GM19025 (cell line): ENCODE data around the gene CNST.
A peak's percentile ranks its signal among the peaks of the same experiment; 100 is the strongest.
"Not testable (repeated sequence)": the region's sequence is repeated elsewhere in the genome, so short reads cannot be mapped to it uniquely, and the experiment has no call there.

Experiments used
- ATAC-seq: cut with Tn5 transposase; IDR thresholded peaks from one replicate; pipeline ENCODE4 v1.9.1; 2021; ENCODE audit warnings: mild to moderate bottlenecking, low read depth, moderate library complexity; ENCODE audit not compliant: unreplicated experiment

CNST gene

DNA sequence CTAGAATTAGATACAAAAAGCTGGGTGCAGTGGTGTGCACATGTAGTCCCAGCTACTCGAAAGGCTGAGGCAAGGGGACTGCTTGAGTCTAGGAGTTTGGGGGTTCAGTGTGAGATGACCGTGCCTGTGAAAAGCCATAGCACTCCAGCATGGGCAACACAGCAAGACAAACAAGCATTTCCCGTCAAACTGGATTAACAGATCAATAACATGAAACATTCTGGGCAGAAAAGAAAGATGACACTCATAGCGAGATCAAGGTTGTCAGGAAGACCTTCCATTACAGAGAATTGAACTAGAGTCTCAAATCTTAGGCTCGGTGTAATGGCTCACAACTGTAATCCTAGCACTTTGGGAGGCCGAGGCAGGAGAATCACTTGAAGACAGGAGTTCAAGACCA is 14.1 kb upstream of the CNST start:
- no peak for ATAC-seq

DNA sequence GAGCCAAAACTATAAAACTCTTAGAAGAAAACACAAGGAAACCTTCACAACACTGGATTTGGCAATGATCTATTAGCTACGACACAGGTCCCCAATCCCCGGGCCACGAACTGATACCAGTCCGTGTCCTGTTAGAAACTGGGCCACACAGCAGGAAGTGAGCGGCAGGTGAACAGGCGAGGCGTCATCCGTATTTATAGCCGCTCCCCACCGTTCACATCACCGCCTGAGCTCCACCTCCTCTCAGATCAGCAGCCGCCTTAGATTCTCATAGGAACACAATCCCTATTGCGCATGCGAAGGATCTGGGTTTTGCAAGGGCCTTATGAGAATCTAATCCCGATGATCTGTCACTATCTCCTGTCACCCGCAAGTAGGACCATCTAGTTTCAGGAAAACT is 12.1 kb upstream of the CNST start:
- no peak for ATAC-seq

DNA sequence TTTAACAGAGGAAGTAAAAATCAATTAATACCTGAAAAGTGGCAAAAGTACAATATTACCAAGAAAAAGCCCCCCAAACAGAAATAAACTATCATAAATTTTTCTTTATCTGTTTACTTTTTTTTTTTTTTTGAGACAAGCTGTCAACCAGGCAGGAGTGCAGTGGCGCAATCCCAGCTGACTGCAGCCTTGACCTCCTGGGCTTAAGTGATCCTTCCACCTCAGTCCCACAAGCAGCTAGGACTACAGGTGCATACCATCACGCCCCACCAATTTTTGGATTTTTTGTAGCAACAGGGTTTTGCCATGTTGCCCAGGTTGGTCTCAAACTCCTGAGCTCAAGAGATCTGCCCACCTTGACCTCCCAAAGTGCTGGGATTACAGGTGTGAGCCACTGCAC is 8.2 kb upstream of the CNST start:
- ATAC-seq, result no peak

DNA sequence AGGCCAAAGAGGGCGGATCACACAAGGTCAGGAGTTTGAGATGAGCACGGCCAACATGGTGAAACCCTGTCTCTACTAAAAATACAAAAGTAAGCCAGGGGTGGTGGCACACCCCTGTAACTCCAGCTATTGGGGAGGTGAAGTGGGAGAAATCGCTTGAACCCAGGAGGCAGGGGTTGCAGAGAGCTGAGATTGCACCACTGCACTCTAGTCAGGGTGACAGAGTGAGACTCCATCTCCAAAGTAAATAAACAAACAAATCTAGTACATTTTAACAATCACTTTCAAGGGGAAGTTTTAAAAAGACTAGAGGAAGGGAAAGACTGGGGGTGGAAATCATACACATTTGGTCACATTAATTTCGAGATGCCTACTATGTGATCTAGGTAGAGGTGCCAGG is 6.9 kb upstream of the CNST start:
- ATAC-seq, result no peak

DNA sequence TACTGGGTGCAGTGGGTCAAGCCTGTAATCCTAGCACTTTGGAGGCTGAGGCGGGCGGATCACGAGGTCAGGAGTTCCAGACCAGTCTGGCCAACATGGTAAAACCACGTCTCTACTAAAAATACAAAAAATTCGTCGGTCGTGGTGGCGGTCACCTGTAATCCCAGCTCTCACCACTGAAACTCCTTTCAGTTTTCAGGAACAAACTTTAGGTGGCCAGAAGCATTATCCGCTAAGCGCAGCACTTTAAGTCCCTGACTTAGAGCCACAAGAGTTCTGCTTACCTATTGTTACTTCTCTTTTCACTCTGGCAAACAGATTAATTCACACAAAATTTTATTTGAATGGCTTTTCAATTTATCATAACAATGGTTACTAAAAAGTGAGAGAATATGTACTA is 5.4 kb upstream of the CNST start:
- ATAC-seq, result not testable (repeated sequence)

DNA sequence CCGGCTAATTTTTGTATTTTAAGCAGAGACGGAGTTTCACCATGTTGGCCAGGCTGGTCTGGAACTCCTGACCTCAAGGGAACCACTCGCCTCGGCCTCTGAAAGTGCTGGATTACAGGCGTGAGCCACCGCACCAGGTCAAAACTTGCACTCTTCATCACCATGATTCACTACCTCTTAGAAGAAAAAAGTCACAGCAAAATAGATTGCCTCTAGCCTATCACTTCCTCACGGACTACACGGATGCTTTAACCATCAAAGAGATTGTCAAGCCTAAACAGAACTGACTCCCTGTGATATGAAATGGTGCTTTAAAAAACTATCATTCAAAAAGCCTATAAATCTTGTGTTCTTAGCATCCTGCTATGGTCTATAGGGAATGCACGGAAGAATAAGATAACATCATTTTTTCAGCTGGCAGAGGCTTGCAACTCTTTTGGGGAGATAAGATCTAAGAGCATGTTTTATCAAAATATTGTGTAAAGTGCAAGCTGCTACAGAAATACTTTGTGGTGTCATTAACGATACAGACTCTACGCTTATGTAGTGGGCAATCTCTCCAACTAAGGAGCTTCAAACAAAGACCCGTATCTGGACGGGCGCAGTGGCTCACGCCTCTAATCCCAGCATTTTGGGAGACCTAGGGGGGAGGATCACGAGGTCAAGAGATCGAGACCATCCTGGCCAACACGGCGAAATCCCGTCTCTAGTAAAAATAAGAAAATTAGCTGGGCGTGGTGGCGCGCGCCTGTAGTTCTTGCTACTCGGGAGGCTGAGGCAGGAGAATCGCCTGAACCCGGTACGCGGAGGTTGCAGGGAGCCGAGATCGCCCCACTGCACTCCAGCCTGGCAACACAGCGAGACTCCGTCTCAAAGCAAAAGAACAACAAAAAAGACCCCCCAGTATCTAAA is 1.2 kb upstream of the CNST start:
- ATAC-seq, result no peak

DNA sequence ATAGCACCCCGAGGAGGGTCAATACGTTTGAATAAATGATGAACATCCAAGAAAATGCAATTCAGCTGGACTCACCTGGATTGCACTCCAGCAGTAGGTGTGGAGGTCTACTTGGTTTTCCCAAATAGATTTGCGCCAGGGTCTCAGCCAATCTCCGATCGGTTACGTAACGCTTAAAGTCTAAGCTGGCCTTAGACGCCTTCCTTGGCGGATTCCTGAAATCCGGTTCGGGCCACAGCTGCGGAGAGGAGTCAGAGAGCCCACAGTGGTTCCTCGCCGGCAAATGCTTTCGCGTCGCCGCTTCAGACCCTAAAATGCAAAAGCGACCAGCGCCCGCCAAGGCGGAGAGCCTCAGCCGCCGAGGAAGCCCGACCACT is 517 bp upstream of the CNST start:
- ATAC-seq, result no peak

DNA sequence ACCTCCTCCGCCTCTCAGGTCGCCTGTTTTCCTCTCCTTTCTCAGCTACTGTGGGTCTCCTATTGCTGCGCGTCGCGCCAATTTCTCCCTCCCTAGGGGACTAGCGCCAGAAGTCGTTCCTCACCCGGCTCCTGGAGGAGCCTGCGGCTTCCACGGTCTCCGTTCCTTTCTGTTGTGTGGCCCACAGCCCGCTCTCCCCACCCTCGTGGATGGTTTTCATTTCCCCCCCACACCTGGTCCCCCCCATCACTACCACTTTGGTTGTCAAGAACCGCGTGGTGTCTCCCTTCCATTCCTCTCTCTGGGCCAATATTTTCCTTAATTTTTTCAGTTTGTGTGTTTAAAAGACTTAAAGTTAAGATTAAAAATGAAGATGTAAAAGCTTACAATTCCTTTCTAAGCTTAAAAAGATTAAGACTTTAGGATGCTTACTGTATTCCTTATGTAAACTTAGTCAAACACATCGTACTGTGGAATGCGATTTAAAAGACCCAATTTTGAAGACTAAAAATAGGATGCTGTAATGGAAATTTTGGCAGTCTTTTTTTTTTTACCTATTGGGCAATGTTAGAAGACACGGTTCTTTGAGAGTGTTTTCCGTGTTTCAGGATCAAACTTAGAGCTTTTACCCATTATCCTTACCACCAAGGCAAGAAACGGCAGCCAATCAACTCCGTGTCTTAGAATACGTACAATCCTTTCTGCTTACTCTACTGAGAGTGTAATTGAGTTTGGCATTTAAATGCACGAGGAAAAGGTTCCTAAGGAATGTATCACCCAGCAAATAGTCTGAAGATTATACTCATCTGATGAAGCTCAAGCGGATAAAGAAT is 773 bp downstream of the CNST start:
- ATAC-seq, result peak; percentile 6

DNA sequence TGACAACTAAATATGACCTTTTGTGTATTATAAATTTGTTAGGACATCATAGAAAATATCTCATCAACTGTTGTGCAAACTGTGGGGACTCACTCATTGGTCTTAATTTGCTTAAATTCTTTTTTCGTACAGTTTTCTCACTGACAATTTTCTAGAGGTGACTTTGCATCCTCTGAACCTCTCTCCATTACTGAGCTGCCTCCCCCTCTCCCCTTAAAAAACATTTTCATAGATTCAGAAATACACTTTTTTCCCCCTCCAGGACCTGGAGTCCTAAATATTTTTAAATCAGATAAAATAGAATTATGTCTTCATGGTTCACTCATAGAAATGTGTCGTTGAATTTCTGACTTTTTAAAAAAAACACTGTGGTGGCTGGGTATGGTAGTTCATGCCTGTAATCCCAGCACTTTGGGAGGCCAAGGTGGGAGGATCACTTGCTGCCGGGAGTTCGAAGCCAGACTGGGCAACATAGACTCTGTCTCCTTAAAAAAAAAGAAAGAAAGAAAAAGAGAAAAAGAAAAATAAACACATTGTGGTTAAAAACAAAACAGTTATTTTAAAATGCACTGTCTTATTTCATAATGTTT is 1.5 kb downstream of the CNST start:
- no peak for ATAC-seq

DNA sequence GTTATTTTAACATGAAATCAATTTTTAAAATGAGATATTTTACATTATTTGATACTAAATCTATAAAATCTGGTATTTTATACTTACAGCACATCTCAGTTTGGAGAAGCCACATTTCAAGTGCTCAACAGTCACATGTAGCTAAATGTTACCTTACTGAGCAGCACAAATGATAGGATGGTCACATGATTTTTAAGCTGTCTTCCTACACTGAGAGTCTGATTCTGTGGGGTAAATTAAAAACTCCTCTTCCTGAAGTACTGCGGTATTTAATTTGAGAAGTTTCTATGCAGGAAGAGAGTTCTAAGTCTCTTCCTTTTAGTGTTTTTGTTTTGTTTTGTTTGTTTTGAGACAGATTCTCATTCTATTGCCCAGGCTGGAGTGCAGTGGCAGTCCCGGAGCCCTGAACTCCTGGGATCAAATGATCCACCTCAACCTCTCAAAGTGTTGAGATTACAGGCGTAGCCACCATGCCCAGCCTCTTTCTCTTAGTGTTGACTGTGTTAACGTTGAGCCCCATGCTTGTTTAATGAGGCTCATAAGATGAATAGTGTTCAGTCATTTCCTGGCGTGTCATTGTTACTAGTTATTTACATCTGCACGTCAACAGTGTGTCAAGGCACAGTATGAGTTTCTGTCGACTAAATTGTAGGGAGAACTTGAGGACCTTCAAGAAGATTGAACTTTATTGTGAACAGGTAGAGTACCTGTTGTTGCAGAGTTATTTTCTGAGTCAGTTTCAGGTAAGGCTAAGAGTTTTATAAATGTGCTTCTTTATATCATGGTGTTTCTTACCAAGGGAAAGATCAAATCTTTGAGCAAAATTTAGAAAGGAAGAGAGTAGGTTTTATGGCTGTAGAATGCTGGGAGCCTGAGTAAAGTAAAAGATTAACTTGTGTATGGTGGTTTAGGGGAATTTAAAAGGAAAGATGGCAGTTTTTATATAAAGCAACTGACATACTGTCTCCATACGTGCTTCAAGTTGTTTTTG is 3.3 kb downstream of the CNST start:
- no peak for ATAC-seq

DNA sequence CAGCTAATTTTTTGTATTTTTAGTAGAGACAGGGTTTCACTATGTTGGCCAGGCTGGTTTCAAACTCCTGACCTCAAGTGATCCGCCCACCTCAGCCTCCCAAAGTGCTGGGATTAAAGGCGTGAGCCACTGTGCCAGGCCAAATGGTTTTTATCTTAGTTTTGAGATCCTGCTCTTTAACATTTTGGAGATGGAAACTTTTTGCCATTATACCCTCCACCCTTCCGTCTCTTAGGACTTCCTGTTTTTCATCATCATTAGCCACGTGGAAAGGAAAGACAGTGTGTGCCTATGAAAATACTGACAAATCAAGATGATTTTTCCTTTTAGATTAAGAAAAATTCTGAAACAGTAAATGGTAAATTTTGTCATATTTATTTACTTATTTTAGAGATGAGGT is 5.1 kb downstream of the CNST start:
- not testable (repeated sequence) for ATAC-seq

DNA sequence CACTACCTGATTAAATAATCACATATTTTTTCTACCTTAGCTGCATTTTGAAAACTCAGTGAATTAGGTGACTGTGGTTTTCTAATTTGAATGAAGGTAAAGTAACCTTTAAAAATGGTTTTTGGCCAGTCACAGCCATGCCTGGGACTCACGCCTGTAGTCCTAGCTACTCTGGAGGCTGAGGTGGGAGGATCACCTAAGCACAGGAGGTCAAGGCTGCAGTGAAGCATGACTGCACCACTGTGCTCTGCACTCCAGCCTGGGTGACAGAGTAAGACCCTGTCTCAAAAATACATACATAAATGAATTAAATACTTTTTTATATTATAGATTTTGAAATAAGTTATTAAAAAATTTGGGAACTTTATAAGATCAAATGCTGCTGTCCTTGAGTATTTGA is 5.7 kb downstream of the CNST start:
- no peak for ATAC-seq

DNA sequence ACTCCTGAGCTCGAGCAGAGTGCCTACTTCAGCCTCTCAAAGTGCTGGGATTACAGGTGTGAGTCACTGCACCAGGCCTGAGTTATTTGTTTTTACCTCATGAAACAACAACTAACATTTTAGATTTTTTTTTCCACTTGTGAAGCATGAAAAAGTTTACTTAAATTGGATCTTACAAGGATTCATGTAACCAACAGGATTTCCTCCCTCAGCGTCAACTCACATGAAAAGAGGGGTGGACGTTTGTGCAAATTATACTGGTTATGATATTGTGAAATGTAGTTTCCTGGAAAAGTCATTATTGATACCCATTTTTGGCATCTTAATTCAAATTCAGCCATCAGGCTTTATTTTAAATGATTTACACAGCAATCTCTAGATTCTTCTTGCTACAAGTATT is 6.5 kb downstream of the CNST start:
- ATAC-seq, result no peak

DNA sequence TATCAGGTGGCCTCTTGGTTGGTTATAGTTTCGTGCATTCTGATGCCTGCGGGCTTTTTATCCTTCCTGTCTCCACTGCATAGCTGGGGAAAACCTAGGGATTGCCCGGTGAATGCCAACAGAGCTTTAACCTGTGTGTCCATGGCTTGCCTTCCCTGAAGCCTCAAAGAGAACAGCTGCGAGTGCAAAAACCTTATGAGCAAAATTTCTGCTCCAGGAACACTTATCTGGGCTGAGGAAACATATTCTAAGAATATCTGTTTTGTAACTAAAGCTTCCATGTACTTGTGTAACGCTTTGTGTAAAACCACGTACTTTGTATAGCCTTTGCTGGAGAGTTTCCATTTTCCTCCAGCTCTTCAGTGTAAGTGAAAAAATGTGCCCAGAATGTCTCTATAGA is 7.2 kb downstream of the CNST start:
- no peak for ATAC-seq

DNA sequence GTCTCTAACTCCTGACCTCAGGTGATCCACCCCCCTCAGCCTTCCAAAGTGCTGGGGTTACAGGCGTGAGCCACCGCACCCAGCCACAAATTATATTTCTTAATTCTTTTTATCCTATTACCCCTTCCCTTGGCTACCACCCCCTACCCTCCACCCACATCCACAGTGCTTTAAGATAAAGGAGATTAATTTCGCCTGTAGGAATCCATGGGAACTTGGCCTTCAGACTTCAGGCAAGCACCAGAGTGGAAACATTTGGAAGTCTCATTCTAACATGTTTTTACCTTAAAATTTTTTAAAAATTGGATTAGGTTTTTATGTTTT is 10.4 kb downstream of the CNST start:
- ATAC-seq, result no peak

DNA sequence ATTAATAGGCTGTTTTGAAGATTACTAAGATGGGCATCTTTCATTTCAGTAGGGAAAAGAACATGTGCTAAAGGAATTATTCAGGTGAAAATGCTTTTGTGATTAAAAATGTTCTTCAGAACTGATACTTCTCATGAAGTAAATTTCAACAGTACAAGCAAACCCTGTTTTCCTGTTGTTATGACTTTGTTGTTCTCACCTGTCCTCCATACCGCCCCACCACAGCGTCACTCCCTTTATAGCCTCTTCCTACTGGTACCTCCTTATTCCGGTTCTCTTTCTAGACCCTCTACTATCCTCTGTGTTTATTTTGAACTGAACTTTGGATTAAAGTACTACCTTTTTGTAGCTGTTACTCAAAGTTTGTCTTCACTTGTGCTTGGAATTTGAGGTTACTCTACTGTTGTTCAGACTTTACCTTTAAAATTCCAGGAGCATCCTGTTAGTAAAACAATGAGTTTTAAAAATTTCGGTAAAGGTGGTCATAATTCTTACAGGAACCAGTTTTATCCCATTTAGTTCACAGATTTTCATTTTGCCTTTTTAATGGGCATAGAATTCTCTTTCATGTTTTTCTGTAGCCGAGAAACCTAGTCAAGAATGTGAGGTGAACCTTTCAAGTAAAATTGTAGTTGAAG is 10.9 kb downstream of the CNST start:
- ATAC-seq, result no peak

DNA sequence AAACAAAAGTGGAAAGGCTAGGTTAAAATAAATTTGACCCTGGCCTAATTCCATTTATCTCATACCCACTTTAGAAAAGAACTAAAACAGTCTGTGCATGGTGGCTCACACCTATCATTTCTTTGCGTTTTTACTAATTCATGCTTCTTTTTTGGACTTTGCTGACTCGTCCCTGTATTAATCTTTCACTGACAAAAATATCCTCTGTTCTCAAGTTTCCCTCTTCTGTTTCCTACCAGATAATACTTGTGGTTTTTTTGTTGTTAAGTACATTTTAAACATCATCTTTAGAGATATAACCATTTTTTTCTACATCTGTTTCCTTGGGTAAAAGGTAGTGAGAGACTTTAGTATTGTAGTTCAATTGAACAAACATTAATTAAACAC is 11.5 kb downstream of the CNST start:
- no peak for ATAC-seq

DNA sequence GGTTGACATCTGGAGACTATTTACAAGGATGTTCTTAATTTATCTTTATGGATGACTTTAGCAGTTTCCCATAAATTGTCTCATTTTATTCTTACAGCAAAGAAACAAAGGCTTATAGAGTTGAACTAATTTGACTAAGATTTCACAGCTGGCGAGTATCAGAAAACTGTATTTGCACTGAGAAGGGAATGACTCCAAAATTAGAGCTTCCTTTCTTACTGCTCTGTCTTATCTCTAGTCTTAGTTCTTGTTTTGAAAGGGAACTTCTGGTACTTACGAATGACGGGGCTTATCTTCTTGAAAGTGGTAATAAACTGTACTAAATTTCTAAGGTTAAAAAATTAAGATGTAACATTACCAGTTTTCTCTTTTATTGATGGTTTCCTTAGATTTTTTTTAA is 13.6 kb downstream of the CNST start:
- ATAC-seq, result no peak

DNA sequence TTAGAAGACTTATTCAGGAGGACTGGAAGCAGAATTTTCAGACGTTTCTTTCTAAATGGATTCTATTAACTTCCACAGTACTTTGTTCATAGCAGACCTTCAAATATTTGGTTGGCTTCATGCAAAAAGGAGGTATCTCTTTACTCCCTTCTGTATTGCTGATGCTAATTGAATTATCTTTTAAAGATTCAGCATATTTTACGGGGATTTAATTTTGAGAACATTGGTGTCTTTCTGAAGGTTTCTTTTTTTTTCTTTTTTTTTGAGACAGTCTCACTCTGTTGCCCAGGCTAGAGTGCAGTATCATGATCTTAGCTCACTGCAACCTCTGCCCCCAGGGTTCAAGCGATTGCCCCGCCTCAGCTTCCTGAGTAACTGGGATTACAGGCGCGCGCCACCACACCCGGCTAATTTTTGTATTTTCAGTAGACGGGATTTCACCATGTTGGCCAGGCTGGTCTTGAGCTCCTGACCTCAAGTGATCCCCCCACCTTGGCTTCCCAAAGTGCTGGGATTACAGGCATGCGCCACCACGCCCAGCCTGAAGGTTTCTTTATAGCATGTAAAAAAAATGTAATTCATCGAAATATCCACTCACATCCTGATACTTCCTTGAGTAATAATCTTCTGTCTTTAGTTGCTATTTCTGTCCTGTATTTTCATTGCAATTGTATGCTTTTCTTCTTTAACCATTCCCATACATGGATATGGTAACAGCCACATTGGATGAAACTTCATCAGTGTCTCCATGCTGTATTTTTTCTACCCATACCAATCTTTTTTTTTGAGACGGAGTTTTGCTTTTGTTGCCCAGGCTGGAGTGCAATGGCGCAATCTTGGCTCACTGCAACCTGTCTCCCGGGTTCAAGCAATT is 14.5 kb downstream of the CNST start:
- no peak for ATAC-seq
